Stimulated activated CD4-positive, alpha-beta T cell treated with anti-CD3 and anti-CD28 coated beads, TNF-alpha, amount 100 ng/mL, for 48 hours (primary cell): Measurements from ENCODE around the gene CRACR2B.

Experiments used
- DNase-seq, 3 donors: peaks; one replicate each; pipeline ENCODE4 v3.0.0-alpha.2; 2020; ENCODE audit warnings: low read depth in 3 of 3

CRACR2B gene

GRCh38 chr11:826227-826621, 1.5 kb upstream of the CRACR2B start:
- DNase-seq, result no peak

- DNase-seq, result no peak
Measured at GRCh38 chr11:826836-827145, 928 bp upstream of the CRACR2B start.

- DNase-seq, result no peak
Measured at GRCh38 chr11:827146-827896, 398 bp upstream of the CRACR2B start.

GRCh38 chr11:828506-829175, 922 bp downstream of the CRACR2B start:
- no peak for DNase-seq

GRCh38 chr11:829176-829846, 1.6 kb downstream of the CRACR2B start:
- no peak for DNase-seq

- no peak for DNase-seq
Measured at GRCh38 chr11:829847-830294, 2.2 kb downstream of the CRACR2B start.

- DNase-seq, result no peak
Measured at GRCh38 chr11:830295-831117, 2.8 kb downstream of the CRACR2B start.

GRCh38 chr11:831118-831864, 3.6 kb downstream of the CRACR2B start:
- DNase-seq, result no peak

- no peak for DNase-seq
Measured at GRCh38 chr11:831961-832528, 4.3 kb downstream of the CRACR2B start.

- DNase-seq, result no peak
Measured at GRCh38 chr11:832529-833113, 4.9 kb downstream of the CRACR2B start, which contains the start of gene CD151. TSS of gene CD151 (plus strand) at chr11:832952. CDS start at chr11:836070, 3,118 bp downstream.

GRCh38 chr11:833114-833791, 5.5 kb downstream of the CRACR2B start:
- no peak for DNase-seq

- DNase-seq, result no peak
Measured at GRCh38 chr11:833849-834311, 6.2 kb downstream of the CRACR2B start.

GRCh38 chr11:834371-835316, 6.9 kb downstream of the CRACR2B start:
- DNase-seq, result no peak

- DNase-seq, result no peak
Measured at GRCh38 chr11:836274-836673, 8.6 kb downstream of the CRACR2B start.

GRCh38 chr11:836700-837099, 9.0 kb downstream of the CRACR2B start:
- DNase-seq, result no peak

- DNase-seq, result no peak
Measured at GRCh38 chr11:837189-837989, 9.7 kb downstream of the CRACR2B start.

GRCh38 chr11:837990-838307, 10.2 kb downstream of the CRACR2B start:
- no peak for DNase-seq
